ENCODE data around the gene AMIGO3.
"Not testable (repeated sequence)": the region's sequence is repeated elsewhere in the genome, so short reads cannot be mapped to it uniquely, and the experiment has no call there.

The AMIGO3 gene

DNA sequence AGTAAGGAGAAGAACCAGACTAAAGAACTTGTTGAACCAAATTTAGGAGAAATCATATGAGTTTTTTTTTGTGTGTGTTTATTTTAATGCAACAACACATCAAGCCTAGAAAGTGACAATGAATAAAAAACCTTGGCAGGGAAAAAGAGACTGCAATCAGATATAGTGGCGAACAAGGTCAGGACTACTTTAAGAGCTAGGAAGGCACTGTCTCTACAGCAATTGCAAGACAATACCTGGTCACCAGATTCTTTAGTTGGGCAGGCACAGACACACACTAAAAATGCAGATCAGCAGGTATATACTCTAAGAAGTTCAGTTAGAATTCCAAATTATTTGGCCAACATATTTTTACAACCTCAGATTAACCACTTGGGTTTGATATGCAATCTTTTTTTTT, 35.1 kb upstream of the AMIGO3 start:
- ChIA-PET CTCF (no interaction called here), POLR2A (no interaction called here)
- no peak for DNase-seq (ENCODE audit: extremely low spot score)
- TF ChIP-seq, protein P1, sequence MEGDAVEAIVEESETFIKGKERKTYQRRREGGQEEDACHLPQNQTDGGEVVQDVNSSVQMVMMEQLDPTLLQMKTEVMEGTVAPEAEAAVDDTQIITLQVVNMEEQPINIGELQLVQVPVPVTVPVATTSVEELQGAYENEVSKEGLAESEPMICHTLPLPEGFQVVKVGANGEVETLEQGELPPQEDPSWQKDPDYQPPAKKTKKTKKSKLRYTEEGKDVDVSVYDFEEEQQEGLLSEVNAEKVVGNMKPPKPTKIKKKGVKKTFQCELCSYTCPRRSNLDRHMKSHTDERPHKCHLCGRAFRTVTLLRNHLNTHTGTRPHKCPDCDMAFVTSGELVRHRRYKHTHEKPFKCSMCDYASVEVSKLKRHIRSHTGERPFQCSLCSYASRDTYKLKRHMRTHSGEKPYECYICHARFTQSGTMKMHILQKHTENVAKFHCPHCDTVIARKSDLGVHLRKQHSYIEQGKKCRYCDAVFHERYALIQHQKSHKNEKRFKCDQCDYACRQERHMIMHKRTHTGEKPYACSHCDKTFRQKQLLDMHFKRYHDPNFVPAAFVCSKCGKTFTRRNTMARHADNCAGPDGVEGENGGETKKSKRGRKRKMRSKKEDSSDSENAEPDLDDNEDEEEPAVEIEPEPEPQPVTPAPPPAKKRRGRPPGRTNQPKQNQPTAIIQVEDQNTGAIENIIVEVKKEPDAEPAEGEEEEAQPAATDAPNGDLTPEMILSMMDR (IDR thresholded peaks at IDR 0.05; ENCODE audit: control extremely low read depth, extremely low read depth, low read depth, missing control alignments) = no peak

DNA sequence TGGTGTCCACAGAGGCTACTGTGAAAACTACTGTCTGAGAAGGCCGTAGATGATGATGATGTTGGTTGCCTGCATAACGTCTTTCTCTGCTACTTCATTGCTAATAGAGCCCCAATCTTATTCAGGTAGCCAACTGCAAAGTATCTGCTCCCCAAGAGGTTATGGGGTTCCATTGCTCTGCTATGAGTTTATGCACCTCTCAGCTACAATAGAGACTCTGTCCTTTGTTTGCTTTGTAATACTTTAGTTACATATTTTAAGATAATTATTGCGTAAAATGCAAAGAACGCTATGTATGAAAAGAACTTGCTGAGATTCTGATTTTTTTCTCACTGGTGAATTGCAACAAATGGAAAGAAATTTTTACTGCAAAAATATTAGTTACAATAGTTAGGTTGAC, 32.0 kb upstream of the AMIGO3 start:
- POLR2A ChIA-PET = no interaction called here
- TF ChIP-seq, protein P1 (IDR thresholded peaks at IDR 0.05; ENCODE audit: control extremely low read depth, extremely low read depth, low read depth, missing control alignments) = no peak

DNA sequence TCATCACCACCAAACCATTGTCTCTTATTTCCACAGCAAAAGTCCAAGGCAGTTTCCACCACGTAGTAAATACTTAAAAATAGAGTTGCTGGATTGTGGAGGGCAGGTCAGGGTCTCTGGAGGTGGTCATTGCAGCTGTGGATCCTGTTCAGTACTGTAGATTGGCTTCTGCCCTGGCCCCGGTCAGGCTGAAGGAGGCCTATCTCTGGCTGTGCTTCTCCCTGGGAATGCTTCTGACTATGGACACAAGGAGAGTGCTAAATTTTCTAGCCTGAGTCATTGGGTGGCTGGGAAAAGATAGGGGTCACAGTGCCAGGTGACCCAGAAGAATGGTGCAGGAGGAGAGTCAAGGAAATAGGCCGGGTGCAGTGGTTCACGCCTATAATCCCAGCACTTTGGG, 30.6 kb upstream of the AMIGO3 start:
- CTCF ChIA-PET = interaction anchor here (1.3 kb wide), 1 partner anchor 53 kb away, joined by 3 read pairs; the partner anchor contains the start of gene INKA1
- TF ChIP-seq, protein P1 (IDR thresholded peaks at IDR 0.05; ENCODE audit: control extremely low read depth, extremely low read depth, low read depth, missing control alignments) = no peak
- no peak for DNase-seq (ENCODE audit: extremely low spot score)
- POLR2A ChIA-PET = no interaction called here

More for the DNA sequence above, 32.0 kb upstream of the AMIGO3 start:
- DNase-seq (ENCODE audit: extremely low spot score) = no peak
- CTCF ChIA-PET = no interaction called here

DNA sequence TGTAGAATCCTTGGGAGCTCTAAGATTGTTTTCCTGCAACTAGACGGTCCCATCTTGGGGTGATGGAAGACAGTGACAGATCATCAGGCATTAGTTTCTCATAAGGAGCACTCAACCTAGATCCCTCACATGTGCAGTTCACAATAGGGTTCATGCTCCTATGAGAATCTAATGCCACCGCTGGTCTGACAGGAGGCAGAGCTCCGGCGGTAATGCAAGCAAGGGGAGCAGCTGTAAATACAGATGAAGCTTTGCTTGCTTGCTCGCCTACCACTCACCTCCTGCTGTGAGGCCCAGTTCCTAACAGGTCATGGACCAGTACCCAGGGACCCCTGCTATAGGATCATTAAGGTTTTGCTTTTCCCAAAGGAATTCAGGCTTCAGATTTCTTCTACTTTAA, 29.4 kb upstream of the AMIGO3 start:
- POLR2A ChIA-PET; DNase-seq (ENCODE audit: extremely low spot score): not testable (repeated sequence)
- CTCF ChIA-PET = interaction anchor here (1.0 to 1.3 kb wide), 5 partner anchors 10 to 91 kb away, joined by 3 to 5 read pairs (median 3); partner anchors contain the start of genes AMIGO3 and INKA1

DNA sequence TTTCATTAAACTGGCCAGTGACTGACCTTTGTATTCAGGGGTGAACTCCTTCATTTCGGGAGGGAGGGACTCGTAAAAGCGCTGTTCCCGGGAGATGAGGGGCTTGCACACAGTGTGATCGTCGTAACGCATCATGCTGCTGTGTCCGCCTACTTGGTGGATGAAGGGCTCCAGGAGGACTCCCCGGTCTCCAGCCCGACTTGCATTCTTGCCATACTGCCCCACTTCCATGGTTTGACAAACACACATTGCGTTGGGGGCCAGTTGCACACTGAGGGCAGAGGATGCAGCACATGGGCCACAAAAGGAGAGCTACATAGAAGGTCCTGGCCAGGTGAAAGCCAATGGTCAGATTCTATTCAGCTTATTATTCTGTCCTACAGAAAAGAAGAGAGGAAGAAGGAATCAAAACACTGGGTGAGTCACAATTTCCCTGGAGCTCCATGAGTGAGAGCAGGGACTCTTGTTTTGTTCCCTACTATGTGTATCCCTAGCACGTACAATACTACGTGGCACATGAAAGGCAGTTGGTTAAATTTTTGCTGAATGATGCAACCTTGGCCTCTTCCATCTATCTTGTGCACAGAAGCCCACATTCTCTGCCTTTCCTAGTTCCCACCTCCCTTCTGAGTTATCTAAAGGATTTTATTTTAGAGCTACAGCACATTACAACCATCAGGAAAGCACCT, 28.5 kb upstream of the AMIGO3 start:
- DNase-seq (ENCODE audit: extremely low spot score) = no peak
- POLR2A ChIA-PET = no interaction called here

DNA sequence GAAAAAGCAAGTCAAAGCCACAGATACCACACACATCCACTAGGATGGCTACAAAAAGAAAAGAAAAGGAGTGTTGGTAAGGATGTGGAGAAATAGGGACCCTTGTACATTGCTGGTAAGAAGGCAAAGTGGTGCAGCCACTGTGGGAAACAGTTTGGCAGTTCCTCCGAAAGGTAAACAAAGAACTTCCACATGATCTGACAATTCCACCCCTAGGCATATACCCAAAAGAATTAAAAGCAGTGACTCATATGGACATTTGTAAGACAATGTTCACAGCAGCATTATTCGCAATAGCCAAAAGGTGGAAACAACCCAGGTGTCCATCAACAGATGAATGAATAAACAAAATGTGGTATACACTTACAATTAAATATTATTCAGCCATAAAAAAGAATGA, 26.5 kb upstream of the AMIGO3 start:
- POLR2A ChIA-PET = no interaction called here
- TF ChIP-seq, protein P1 (IDR thresholded peaks at IDR 0.05; ENCODE audit: control extremely low read depth, extremely low read depth, low read depth, missing control alignments) = no peak
- DNase-seq (ENCODE audit: extremely low spot score) = no peak
- CTCF ChIA-PET = interaction anchor here (1.8 kb wide), 1 partner anchor 57 kb away, joined by 7 read pairs; the partner anchor contains the start of gene INKA1

More for the DNA sequence above, 28.5 kb upstream of the AMIGO3 start:
- TF ChIP-seq, protein P1 (IDR thresholded peaks at IDR 0.05; ENCODE audit: control extremely low read depth, extremely low read depth, low read depth, missing control alignments) = no peak
- CTCF ChIA-PET = interaction anchor here (1.3 kb wide), 2 partner anchors 9 to 91 kb away, joined by 4 to 5 read pairs; no protein-coding TSS in a partner anchor

DNA sequence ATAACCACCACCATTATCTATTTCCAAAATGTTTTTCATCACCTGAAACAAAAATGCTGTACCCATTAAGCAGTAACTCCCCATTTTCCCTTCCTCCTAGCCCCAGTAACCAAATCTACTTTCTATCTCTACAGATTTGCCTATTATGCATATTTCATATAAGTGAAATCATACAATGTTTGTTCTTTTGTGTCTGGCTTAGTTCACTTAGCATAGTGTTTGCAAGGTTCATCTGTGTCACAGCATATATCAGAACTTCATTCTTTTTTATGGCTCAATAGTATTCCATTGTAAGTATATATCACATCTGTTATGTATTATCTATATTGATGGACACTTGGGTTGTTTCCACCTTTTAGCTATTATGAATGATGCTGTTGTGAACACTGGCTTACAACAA, 20.9 kb upstream of the AMIGO3 start:
- CTCF ChIA-PET = no interaction called here
- no peak for DNase-seq (ENCODE audit: extremely low spot score)
- POLR2A ChIA-PET = no interaction called here
- TF ChIP-seq, protein P1 (IDR thresholded peaks at IDR 0.05; ENCODE audit: control extremely low read depth, extremely low read depth, low read depth, missing control alignments) = no peak
